Suppressor macrophage treated with lipopolysaccharide for 4 hours (primary cell): Measurements from ENCODE around the gene CLEC19A.

Experiments
- DNase-seq: peaks from one replicate; pipeline ENCODE4 v3.0.0-alpha.2; 2020

Gene CLEC19A

DNA sequence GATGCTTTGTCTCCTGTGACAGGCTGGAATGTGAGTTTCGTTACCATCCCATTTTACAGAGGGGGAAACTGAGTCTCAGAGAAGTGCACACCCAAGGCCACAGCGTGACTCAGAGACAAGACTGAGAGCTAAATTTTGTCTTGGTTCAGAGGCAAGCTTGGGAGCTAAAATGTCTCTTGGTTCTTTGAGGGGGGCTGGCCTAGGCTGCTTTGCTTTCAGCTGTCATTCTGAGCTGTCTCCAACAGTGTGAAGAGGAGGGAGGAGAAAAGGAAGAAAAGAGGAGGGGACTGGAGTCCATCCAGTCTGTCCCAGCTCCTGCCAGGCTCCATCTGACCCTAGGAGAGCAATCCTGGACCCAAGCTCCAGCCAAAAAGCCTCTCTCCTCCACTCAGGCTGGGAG, at the start of gene CLEC19A:
TSS of gene CLEC19A (plus strand) at position 301 of the 400 bp plus-strand sequence. CDS start 121 bp downstream, outside the sequence.
- DNase-seq: no peak

DNA sequence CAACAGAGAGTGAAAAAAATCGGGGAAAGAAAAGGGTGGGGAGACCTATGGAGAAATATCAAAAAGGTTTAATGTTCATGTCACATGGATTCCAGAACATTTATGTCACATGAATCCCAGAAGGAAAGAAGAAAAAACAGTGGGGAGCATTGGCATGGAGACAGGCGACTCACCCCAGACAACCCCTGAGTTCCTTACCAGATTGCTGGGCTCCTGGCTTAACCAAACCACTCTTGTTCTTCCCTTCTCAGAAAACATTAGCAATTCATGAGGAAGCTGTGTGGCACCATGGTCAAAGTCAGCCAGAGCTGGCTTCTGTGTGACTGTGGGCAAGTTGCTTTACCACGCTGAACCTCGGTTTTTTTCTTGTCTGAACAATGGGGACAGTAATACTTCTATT, 49.6 kb upstream of the CLEC19A start:
- DNase-seq: no peak

DNA sequence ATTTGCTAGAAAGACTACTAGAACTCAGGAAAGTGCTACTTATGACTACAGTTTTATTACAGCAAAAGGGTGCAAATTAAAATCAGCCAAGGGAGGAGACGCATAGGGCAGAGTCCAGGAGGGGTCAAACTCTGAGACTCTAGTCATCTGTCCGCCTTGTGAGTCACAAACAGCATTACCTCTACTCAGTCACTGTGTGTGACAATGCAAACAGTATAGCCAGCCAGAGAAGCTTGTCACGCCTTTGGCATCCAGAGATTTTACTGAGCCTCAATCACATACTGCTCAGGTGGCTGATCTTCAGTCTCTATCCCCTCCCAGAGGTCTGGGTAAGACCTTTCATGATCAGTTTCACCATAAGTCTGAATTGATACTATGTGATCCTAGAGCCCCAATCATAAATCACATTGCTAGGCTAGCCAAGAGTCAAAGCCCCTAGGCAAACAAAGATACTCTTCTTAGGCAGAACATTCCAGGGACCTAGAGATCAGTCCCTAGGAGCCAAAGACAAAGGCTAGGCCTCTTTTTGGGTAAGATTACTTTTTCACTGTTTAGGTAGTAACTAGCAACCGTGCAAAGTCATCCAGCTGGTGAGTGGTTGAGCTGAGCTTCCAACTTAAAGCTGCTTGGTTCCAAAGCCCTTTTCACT, 48.8 kb upstream of the CLEC19A start:
- no peak for DNase-seq

DNA sequence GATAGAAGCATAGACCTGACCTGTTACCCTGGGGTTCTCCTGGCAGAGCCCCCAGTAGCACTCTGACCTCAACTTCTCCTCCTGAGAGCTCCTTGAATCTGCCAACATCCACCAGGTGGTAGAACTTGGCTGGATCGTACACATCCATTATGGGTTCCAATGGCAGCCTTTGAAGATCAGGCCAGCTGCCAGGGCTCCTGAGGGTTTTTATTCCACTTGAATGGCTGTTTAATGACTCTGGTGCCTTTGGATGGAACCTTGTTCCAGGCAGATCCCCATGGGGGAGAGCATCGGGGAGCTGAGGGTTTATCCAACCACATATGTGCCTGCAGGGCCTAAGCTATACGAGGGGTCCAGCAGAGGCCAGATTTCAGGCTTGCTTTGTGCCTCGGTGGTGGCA, 47.1 kb upstream of the CLEC19A start:
- no peak for DNase-seq

GRCh38 chr16:19239511-19240155, 45.9 kb upstream of the CLEC19A start:
- no peak for DNase-seq

GRCh38 chr16:19240494-19240893, 45.0 kb upstream of the CLEC19A start:
- no peak for DNase-seq

GRCh38 chr16:19241512-19241911, 44.0 kb upstream of the CLEC19A start:
- no peak for DNase-seq

DNA sequence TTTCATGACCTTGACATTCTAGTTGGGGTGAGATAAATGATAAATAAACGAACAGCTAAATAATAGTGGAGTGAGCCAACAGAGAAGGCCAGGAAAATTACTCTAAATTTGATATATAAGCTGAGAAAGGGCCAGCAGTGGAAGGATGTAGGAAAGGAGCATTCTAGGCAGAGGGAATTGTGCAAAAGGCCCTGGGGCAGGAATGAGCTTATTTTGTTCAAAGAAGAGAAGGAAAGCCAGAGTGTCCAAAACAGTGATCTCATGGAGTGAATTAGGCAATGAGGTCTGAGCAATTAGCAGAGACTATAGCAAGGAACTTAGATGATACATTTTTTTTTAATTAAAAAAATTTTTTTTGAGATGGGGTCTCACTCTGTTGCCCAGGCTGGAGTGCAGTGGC, 43.3 kb upstream of the CLEC19A start:
- no peak for DNase-seq

DNA sequence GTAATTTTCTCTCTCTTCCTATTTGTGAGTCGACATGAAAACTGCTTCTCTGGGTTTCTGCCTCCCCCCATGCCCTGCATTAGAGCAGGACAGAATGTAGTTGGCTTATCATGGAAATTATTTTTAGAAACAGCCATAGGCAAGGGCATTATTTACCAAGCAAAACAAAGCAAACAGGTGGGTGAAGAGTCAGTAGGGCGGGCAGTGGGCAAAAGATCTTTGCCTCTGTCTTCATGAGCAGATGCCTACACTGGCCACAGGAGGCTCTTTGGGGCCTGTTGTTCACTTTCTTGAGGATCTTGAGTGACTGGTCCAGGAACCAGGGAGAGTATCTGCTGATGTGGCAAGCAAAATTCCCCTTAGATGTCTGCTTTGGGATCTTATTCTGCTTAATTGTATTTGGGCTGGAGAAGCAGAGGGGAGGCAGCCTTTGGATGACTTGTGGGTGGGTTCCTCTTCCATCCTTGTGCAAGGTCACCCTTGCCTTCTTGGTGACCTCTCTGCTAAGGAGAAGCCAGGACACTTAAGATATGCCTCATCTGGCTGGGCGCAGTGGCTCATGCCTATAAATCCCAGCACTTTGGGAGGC, 42.5 kb upstream of the CLEC19A start:
- no peak for DNase-seq

- no peak for DNase-seq
Observed at GRCh38 chr16:19245326-19245925, 40.1 kb upstream of the CLEC19A start.

DNA sequence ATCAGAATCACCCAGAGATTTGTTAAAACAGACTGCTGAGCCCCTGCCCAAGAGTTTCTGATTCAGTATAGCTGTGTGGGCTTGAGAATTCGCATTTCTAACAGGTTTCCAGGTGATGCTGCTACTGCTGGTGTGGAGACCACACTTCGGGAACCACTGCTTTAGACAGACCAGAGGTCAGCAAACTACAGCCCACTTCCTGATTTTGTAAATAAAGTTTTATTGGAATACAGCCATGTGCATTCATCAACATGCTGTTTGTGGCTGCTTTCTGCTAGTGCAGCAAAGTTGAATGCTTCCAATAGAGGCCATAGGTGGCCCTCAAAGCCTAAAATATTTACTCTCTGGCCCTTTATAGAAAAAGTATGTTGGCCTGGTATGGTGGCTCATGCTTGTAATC, 32.6 kb upstream of the CLEC19A start:
- no peak for DNase-seq

DNA sequence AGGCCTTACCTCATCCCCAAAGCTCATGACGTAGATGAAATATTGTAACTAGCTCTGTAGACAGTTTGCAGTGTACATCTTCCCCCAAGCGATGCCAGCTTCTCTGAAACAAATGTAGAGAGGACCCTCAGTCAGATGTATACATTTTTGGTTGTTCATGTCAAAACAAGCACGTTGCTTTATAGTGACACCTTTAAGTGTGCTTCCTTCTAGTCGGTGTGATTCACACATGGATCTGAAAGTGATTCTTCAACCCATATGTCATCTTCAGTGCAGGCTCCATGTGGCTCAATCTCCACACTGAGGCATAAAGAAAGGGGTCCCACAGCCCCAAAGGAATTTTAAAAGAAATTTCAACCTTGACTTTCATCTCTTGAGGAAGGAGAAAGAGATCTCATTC, 30.9 kb upstream of the CLEC19A start:
- no peak for DNase-seq

- DNase-seq: no peak
Observed at GRCh38 chr16:19264123-19264673, 21.3 kb upstream of the CLEC19A start.

GRCh38 chr16:19265380-19265930, 20.1 kb upstream of the CLEC19A start:
- DNase-seq: no peak

GRCh38 chr16:19266774-19267173, 18.8 kb upstream of the CLEC19A start:
- no peak for DNase-seq

- no peak for DNase-seq
Observed at GRCh38 chr16:19269098-19269497, 16.4 kb upstream of the CLEC19A start.

GRCh38 chr16:19274165-19274797, 11.2 kb upstream of the CLEC19A start:
- no peak for DNase-seq

- no peak for DNase-seq
Observed at GRCh38 chr16:19278403-19278802, 7.1 kb upstream of the CLEC19A start.

GRCh38 chr16:19281246-19281645, 4.3 kb upstream of the CLEC19A start:
- no peak for DNase-seq

GRCh38 chr16:19282101-19282500, 3.4 kb upstream of the CLEC19A start:
- DNase-seq: no peak

DNA sequence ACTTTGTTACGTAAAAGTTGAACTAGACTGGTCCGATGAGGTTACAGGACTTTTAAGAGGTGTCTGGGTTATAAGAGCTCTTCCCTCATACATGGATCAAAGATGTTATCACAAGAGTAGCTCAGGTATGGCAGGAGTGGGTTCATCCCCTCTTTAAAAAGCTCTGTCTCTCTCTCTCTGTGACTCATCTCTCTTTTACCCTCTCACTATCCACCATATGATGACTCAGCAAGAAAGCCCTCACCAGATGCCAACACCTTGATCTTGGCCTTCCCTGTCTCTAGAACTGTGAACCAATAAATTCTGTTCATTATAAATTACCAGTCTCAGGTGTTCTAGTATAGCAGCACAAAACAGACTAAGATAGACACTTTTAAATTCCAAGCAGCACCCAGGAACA, 1.9 kb upstream of the CLEC19A start:
- DNase-seq: no peak

DNA sequence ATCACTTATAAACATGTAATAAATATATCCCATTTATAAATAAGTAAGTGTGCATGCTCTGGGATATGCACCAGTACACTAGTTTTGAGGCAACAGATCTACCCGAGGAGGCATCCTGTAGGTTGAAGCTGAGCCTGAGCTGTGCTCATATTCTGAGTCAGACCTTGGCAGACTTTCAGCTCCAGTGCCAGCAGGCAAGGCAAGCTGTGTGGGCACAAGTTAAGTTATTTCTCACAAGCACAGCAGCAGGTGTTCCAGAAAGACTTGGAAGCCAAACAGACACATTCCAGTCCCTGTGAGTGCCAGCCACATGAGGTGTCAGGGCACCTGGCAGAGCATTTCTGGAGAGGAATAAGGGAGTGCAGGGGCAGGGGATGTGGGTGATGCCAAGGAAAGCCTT, 1.3 kb upstream of the CLEC19A start:
- peak; percentile 19 for DNase-seq

DNA sequence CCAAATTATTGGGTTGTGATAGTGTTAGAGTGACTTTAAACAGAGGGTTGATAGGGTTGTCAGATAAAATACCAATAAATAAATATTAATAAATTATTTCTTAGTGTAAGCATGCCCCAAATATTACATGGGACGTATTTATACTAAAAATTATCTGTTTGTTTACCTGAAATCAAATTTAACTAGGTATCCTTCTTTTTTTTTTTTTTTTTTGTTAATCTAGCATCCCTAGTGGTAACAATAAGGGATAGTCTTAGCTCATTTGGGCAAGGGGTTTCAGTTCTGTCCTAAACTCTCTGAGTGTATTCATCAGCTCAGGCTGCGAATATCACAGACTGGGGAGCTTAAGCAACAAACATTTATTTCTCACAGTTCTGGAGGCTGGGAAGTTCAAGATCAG, 1.3 kb downstream of the CLEC19A start:
- no peak for DNase-seq
